Nephron progenitor cell (in vitro differentiated cells): ENCODE data around the gene FMNL3.

Source experiments
- DNase-seq: peaks from one replicate; pipeline ENCODE4 v3.0.0; 2021
- H3K27ac Mint-ChIP-seq: 2 replicates; pipeline ENCODE4 v1.8.0; 2021; ENCODE audit warnings: mild to moderate bottlenecking, moderate library complexity, mixed read lengths
- H3K27me3 Mint-ChIP-seq: 2 replicates; pipeline ENCODE4 v1.8.0; 2021; ENCODE audit warnings: mild to moderate bottlenecking, low read depth, mixed read lengths; ENCODE audit not compliant: poor library complexity
- H3K36me3 Mint-ChIP-seq: 2 replicates; pipeline ENCODE4 v1.8.0; 2021; ENCODE audit warnings: low read depth, mixed read lengths
- H3K4me1 Mint-ChIP-seq: 2 replicates; pipeline ENCODE4 v1.8.0; 2021; ENCODE audit warnings: mixed read lengths
- H3K4me3 Mint-ChIP-seq: 2 replicates; pipeline ENCODE4 v1.8.0; 2021; ENCODE audit warnings: mild to moderate bottlenecking, moderate library complexity, mixed read lengths
- H3K9me3 Mint-ChIP-seq: 2 replicates; pipeline ENCODE4 v1.8.0; 2021; ENCODE audit warnings: mild to moderate bottlenecking, moderate library complexity, mixed read lengths
- TF ChIP-seq, protein P1 (sequence below): fragments of 200-600 bp; sonication (generic); IDR thresholded peaks from 2 replicates; pipeline ENCODE4 v1.5.0; 2021; ENCODE audit warnings: antibody characterized with exemption

FMNL3 gene

DNA sequence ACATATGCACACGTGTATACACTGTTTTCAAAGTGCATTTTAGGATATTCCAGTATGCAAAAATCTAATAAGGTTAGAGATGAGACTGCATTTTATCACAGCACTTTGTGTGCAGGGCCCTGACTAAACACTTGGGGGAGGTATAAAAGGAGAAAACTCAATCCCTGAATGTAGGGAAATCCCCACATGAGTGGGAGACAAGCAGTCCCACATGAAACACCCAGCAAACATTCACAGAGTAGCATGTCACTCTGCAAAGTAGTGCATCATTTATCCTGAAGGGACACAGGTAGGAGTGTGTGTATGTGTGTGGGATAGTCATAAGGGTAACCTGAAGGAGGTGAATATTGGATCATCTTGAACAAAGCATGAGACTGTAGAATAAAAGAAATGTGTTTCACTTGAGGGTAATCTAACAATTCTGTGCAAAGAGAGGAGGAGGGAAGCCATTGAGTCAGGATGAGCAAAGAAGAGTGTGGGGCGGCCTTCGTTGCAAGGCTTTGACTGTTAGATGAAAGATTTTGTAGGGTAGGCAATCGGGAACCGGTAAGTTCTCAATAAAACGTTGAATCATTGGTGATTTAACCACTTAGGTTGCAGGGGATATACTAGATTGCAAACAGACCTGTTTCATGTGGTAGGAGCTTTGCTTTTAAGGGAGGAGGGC lies 80.9 kb downstream of the FMNL3 start:
- Mint-ChIP-seq H3K4me3 (no peak overlapping the region), H3K9me3 (no peaks in the 10 kb centered on the region), H3K4me1 (peaks cover 25% of the 10 kb centered on the region), H3K36me3 (no peaks in the 10 kb centered on the region), H3K27ac (no peak overlapping the region), H3K27me3 (peaks cover 7% of the 10 kb centered on the region)
- TF ChIP-seq, protein P1, sequence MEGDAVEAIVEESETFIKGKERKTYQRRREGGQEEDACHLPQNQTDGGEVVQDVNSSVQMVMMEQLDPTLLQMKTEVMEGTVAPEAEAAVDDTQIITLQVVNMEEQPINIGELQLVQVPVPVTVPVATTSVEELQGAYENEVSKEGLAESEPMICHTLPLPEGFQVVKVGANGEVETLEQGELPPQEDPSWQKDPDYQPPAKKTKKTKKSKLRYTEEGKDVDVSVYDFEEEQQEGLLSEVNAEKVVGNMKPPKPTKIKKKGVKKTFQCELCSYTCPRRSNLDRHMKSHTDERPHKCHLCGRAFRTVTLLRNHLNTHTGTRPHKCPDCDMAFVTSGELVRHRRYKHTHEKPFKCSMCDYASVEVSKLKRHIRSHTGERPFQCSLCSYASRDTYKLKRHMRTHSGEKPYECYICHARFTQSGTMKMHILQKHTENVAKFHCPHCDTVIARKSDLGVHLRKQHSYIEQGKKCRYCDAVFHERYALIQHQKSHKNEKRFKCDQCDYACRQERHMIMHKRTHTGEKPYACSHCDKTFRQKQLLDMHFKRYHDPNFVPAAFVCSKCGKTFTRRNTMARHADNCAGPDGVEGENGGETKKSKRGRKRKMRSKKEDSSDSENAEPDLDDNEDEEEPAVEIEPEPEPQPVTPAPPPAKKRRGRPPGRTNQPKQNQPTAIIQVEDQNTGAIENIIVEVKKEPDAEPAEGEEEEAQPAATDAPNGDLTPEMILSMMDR: no peak
- no peak for DNase-seq

DNA sequence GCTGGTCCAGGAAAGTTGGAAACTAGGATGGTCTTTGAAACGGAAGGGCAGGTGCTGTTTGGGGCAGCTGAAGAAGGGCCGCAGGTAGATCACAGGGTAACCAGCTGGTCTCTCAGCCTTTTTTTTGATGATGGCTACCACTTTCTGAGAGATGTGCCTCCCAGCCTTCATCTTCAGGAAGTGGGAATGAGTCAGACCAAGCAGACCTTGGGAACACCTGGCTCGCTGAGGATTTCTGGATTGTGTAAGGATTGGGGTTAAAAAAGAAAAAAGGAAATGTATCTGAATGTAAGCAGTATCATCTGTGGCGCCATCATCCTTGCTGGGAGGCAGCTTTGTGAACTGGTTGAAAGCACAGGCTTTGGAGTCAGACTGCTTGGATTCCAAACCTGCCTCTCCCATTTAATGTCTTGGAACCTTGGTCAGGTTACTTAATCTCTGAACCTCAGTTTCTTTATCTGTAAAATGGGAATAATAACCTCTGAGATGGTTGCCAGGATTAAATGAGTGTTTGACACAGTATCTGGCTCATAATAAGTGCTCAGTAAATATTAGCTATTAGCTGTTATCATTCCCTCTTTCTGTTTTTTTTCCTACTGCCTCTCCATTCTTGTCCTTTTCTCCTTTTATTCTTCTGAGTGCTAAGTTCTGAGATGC lies 82.2 kb downstream of the FMNL3 start:
- TF ChIP-seq, protein P1: no peak
- DNase-seq: no peak

DNA sequence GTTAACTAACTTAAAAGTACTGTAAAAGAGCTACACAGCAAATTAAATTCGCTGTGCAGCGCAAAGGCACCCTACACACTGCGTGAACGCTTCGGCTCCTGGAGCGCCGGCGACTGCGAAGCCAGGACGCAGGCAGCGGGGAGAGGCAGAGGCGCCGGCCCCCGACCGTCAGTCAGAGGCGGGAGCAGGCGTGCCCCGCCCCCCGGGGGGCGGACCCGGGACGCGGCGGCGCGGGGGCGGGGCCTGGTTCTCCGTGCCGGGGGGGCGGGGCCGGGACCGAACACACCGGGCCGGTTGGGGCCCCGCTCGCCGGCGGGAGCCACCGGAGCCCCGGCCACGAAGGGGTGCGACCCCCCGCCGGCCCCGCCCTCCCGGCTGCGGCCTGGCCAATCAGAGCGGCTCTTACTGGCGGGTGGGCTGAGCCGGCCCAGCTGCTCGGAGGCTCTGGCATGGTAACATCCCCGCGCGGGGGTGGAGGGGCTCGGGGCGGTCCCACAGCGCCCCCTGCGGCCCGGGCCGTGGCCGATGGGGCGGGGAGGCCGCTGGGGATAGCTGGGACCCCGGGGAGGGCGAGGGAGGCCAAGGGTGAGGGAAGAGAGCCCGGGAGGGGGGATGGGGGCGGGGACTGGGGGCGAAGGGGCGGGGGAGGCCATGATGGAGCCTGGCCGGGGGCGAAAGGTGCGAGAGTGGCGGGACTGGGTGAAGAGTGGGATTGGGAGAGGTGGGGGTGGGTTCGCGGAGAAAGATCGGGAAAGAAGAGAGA lies 83.9 kb downstream of the FMNL3 start, which contains the start of gene PRPF40B:
TSS of gene PRPF40B (plus strand) at position 420 of the 763 bp plus-strand sequence. CDS start at position 450, 30 bp downstream.
- TF ChIP-seq, protein P1: peak; percentile 48
- Mint-ChIP-seq H3K9me3 (no peaks in the 10 kb centered on the region), H3K27ac (peak within 1 kb of the TSS; percentile 90), H3K27me3 (peaks cover 4% of the 10 kb centered on the region), H3K36me3 (no peaks in the 10 kb centered on the region), H3K4me1 (peaks cover 33% of the 10 kb centered on the region), H3K4me3 (peak within 1 kb of the TSS; percentile 89)
- peak; percentile 92 for DNase-seq

More for the DNA sequence above, 82.2 kb downstream of the FMNL3 start:
- H3K9me3 Mint-ChIP-seq: no peaks in the 10 kb centered on the region
- H3K27me3 Mint-ChIP-seq: peaks cover 7% of the 10 kb centered on the region
- H3K4me1 Mint-ChIP-seq: peaks cover 33% of the 10 kb centered on the region
- peak overlapping the region; percentile 52 for H3K4me3 Mint-ChIP-seq
- H3K27ac Mint-ChIP-seq: peak overlapping the region; percentile 81
- H3K36me3 Mint-ChIP-seq: no peaks in the 10 kb centered on the region

DNA sequence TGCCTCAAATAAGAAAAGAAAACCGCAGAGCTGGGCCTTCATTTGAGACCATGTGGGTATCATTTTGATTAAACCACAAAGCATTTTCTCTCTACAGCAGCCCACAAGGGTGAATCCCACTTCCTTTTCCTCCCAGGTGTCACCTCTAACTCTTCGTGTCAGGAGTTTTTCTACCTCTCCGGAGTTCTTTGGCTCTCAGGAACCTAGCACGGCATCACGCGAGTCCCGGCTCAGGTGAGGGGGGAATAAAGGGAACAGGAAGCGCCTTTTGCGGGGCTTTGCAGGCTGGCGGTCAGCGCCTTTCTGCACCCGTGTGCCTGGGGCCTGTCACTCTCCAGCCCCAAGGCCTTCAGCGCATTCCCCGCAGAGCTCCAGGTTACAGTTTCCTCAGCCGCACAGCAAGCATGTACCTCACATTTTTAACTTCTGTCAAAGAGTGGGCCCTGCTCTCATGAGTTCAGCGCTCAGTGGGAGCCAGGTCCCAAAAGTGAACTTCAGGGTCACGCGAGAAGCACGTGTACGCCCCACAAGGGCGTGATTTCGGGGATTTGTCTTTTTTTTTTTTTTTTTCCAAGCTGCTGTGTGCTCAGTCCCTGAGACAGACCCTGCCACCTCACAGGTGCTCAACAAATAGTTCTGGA lies 84.6 kb downstream of the FMNL3 start:
- H3K4me1 Mint-ChIP-seq: peaks cover 33% of the 10 kb centered on the region

More for the DNA sequence above, 84.6 kb downstream of the FMNL3 start:
- Mint-ChIP-seq H3K36me3 (no peaks in the 10 kb centered on the region), H3K27ac (peak overlapping the region; percentile 90), H3K4me3 (peak overlapping the region; percentile 89), H3K9me3 (no peaks in the 10 kb centered on the region), H3K27me3 (peaks cover 4% of the 10 kb centered on the region)
- DNase-seq: peak; percentile 29
- TF ChIP-seq, protein P1: no peak
